Measurements from ENCODE around the gene EFNA1. TPM values are rescaled to one million over a fixed set of nuclear protein-coding genes. Genes with fewer than 3 reads are reported as not detected.

Gene EFNA1
- total and polyA plus RNA-seq, 2 of the 13 experiments (the other 11 are each of a cell fraction or from before 2014, with no cell fraction given), result 81.8 to 874 TPM

DNA sequence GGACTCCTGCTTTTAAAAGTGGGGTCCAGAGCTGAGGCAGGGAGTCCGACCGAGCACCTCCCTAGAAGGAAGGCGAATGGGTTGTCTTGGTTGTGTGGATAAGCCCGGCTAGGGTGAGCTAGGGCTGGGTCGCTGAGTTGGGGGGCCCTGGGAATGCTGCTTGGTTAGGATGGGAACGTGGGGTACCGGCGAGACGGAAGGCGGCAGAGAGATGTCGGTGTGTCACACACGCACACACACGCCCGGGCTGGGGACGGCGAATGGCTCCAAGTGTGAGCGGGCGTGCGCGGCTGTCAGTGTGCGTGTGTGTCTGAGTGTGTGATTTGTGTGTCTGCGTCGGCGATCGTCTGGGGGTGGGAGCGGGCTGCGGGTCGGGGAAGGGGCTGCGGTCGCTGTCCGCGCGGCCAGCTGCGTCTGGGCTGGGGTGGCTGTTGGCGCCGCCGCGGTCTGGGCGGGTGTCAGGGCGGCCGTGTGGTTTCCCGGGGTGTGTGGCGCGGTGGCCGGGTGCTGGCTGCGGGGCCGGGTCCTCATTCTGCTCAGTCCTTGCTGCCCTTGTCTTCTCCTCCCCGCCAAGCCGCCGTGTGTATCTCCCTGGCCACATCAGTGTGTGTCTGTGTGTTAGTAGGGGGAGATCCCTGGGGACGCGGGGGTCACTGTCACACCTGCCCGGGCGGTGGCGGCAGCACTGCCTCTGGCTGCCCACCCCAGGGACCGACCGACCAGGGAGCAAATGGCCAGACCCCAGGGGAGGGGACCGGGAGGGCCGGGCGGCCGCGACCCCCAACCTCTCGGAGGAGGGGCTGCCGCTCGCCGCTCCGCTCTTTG, 48.0 kb upstream of the EFNA1 start:
- ChIA-PET CTCF (ENCODE audit: low intra/inter-chr PET ratio, low total read pairs) (no interaction called here), POLR2A (interaction anchor here (1.0 to 2.3 kb wide), 3 partner anchors 9 to 16 kb away, joined by 3 to 10 read pairs (median 4); partner anchors contain the start of gene EFNA4)
- H2AFZ ChIP-seq (ENCODE audit: low read length), result no peak overlapping the region
- no peak for FAIRE-seq
- H3K9ac ChIP-seq (ENCODE audit: insufficient read depth, low read depth, low read length), result no peak overlapping the region
- H3K27ac ChIP-seq (ENCODE audit: extremely low read length, insufficient read depth, low read length), result no peak overlapping the region
- peak; percentile 15 for ATAC-seq
- H3K4me3 ChIP-seq (replicated peaks in 1 of 3; ENCODE audit: insufficient read depth in 1 of 3, low read depth in 2 of 3, low read length in 3 of 3), result peak overlapping the region; percentile 41 to 70 (median 50)
- intact Hi-C loops (cut with micrococcal nuclease; ENCODE audit: unreplicated experiment) (loop anchor here (5.0 to 10.0 kb wide), 2 partner anchors 32 to 175 kb away; no protein-coding TSS in a partner anchor), in situ Hi-C loops (cut with HindIII; ENCODE audit: extremely low pct_ligation_motif_present, low pct_unique_long_range_greater_than_20kb) (no loop called here)
- BruUV-seq (replicated peaks), result no TSS peak
- peaks cover 4% of the 10 kb centered on the region; the same call in 1 of the 2 replicates for H4K20me1 ChIP-seq (ENCODE audit: insufficient read depth, low read length)
- H3K79me2 ChIP-seq (ENCODE audit: insufficient read depth, low read length), result no peaks in the 10 kb centered on the region
- no peaks in the 10 kb centered on the region for H3K36me3 ChIP-seq (replicated peaks in 1 of 2; ENCODE audit: control insufficient read depth in 1 of 2, insufficient read depth in 2 of 2, low read length in 2 of 2)
- H3K27me3 ChIP-seq (ENCODE audit: control insufficient read depth in 1 of 2, insufficient read depth in 2 of 2, low read length in 2 of 2), result peaks cover 28 to 93% of the 10 kb centered on the region in 2 experiments
- no peaks in the 10 kb centered on the region for H3K9me3 ChIP-seq (ENCODE audit: low read length)
- DNase-seq (ENCODE audit: low spot score), result no peak
- WGBS (ENCODE audit: low lambda C conversion rate), result 2% methylated on average over 27 of the region's 67 CpGs
- peaks cover 67% of the 10 kb centered on the region for H3K4me1 ChIP-seq (ENCODE audit: insufficient read depth, low read length)
- peak overlapping the region; percentile 90 for H3K4me2 ChIP-seq (ENCODE audit: low read depth, low read length)
- TF ChIP-seq, protein P1, sequence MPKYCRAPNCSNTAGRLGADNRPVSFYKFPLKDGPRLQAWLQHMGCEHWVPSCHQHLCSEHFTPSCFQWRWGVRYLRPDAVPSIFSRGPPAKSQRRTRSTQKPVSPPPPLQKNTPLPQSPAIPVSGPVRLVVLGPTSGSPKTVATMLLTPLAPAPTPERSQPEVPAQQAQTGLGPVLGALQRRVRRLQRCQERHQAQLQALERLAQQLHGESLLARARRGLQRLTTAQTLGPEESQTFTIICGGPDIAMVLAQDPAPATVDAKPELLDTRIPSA (CRISPR knock-in tag; IDR thresholded peaks at IDR 0.05; ENCODE audit: borderline replicate concordance), result no peak
- TF ChIP-seq MTF2 (CRISPR knock-in tag; IDR thresholded peaks at IDR 0.05; ENCODE audit: borderline replicate concordance) (peak; percentile 95), ZNF251 (CRISPR knock-in tag; IDR thresholded peaks at IDR 0.05) (no peak), ZNF33A (CRISPR knock-in tag; IDR thresholded peaks at IDR 0.05; ENCODE audit: borderline replicate concordance) (no peak), SATB2 (CRISPR knock-in tag; IDR thresholded peaks at IDR 0.05) (no peak), HCFC1 (IDR thresholded peaks at IDR 0.05; ENCODE audit: low read depth, low read length) (no peak), EZH2 (conservative IDR thresholded peaks at IDR 0.05; ENCODE audit: low read depth, low read length) (peak; percentile 50; the same call in 1 of the 2 replicates), GABPB1 (CRISPR knock-in tag; IDR thresholded peaks at IDR 0.05) (peak; percentile 35; the same call in 1 of the 2 replicates), FLYWCH1 (CRISPR knock-in tag; IDR thresholded peaks at IDR 0.05) (no peak), ZZZ3 (CRISPR knock-in tag; IDR thresholded peaks at IDR 0.05; ENCODE audit: borderline replicate concordance) (no peak), ZBTB3 (CRISPR knock-in tag; IDR thresholded peaks at IDR 0.05; ENCODE audit: borderline replicate concordance, low read depth) (no peak), DMAP1 (CRISPR knock-in tag; IDR thresholded peaks at IDR 0.05) (no peak)
- TF ChIP-seq, protein P2, sequence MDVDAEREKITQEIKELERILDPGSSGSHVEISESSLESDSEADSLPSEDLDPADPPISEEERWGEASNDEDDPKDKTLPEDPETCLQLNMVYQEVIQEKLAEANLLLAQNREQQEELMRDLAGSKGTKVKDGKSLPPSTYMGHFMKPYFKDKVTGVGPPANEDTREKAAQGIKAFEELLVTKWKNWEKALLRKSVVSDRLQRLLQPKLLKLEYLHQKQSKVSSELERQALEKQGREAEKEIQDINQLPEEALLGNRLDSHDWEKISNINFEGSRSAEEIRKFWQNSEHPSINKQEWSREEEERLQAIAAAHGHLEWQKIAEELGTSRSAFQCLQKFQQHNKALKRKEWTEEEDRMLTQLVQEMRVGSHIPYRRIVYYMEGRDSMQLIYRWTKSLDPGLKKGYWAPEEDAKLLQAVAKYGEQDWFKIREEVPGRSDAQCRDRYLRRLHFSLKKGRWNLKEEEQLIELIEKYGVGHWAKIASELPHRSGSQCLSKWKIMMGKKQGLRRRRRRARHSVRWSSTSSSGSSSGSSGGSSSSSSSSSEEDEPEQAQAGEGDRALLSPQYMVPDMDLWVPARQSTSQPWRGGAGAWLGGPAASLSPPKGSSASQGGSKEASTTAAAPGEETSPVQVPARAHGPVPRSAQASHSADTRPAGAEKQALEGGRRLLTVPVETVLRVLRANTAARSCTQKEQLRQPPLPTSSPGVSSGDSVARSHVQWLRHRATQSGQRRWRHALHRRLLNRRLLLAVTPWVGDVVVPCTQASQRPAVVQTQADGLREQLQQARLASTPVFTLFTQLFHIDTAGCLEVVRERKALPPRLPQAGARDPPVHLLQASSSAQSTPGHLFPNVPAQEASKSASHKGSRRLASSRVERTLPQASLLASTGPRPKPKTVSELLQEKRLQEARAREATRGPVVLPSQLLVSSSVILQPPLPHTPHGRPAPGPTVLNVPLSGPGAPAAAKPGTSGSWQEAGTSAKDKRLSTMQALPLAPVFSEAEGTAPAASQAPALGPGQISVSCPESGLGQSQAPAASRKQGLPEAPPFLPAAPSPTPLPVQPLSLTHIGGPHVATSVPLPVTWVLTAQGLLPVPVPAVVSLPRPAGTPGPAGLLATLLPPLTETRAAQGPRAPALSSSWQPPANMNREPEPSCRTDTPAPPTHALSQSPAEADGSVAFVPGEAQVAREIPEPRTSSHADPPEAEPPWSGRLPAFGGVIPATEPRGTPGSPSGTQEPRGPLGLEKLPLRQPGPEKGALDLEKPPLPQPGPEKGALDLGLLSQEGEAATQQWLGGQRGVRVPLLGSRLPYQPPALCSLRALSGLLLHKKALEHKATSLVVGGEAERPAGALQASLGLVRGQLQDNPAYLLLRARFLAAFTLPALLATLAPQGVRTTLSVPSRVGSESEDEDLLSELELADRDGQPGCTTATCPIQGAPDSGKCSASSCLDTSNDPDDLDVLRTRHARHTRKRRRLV (CRISPR knock-in tag; IDR thresholded peaks at IDR 0.05), result no peak
- TF ChIP-seq, protein P3, sequence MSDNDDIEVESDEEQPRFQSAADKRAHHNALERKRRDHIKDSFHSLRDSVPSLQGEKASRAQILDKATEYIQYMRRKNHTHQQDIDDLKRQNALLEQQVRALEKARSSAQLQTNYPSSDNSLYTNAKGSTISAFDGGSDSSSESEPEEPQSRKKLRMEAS (IDR thresholded peaks at IDR 0.05), result 0 out of 2 replicates have a peak, but pooled peaks have one; percentile 21
- TF ChIP-seq, protein P4, sequence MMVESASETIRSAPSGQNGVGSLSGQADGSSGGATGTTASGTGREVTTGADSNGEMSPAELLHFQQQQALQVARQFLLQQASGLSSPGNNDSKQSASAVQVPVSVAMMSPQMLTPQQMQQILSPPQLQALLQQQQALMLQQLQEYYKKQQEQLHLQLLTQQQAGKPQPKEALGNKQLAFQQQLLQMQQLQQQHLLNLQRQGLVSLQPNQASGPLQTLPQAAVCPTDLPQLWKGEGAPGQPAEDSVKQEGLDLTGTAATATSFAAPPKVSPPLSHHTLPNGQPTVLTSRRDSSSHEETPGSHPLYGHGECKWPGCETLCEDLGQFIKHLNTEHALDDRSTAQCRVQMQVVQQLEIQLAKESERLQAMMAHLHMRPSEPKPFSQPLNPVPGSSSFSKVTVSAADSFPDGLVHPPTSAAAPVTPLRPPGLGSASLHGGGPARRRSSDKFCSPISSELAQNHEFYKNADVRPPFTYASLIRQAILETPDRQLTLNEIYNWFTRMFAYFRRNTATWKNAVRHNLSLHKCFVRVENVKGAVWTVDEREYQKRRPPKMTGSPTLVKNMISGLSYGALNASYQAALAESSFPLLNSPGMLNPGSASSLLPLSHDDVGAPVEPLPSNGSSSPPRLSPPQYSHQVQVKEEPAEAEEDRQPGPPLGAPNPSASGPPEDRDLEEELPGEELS (CRISPR knock-in tag; IDR thresholded peaks at IDR 0.05), result no peak

Data from HepG2 (cell line).